Measurements from ENCODE around the gene MCF2L.

GRCh38 chr13:113042456-113042855, 73.4 kb downstream of the MCF2L start:
- TF ChIP-seq CTCF (IDR thresholded peaks at IDR 0.05; ENCODE audit: insufficient read depth, low read length, poor library complexity, severe bottlenecking), result no peak
- TF ChIP-seq EZH2phosphoT487 (conservative IDR thresholded peaks at IDR 0.05; ENCODE audit: low read length), result no peak
